Liver (tissue), 9 donors: ENCODE data around the gene USP43. TPM values are rescaled to one million over a fixed set of nuclear protein-coding genes. Genes with fewer than 3 reads are reported as not detected.

Source experiments
- DNase-seq: peaks from one replicate; pipeline ENCODE4 v3.0.0-alpha.2; 2017; ENCODE audit warnings: low spot score
- H3K27ac ChIP-seq, 2 donors: one replicate each; pipeline ENCODE4 v1.7.0; 2013; ENCODE audit warnings: inconsistent platforms in 2 of 2, low read length in 2 of 2, control low read depth in 1 of 2, low read depth in 1 of 2, mild to moderate bottlenecking in 1 of 2
- H3K27me3 ChIP-seq, 4 donors: one replicate each; pipeline versions ENCODE4 v1.6.1 to v1.7.0; 2013; ENCODE audit warnings: low read length in 3 of 4, inconsistent platforms in 1 of 4, mild to moderate bottlenecking in 1 of 4, moderate library complexity in 1 of 4; ENCODE audit not compliant: control insufficient read depth in 4 of 4, insufficient read depth in 4 of 4
- H3K36me3 ChIP-seq, 4 donors: one replicate each; pipeline versions ENCODE4 v1.6.1 to v1.7.0; 2013; ENCODE audit warnings: low read length in 3 of 4, mild to moderate bottlenecking in 3 of 4, low read depth in 1 of 4, moderate library complexity in 1 of 4; ENCODE audit not compliant: control insufficient read depth in 4 of 4, insufficient read depth in 3 of 4
- H3K4me1 ChIP-seq, 4 donors: one replicate each; pipeline versions ENCODE4 v1.6.1 to v1.7.0; 2013; ENCODE audit warnings: low read length in 3 of 4, mild to moderate bottlenecking in 3 of 4, moderate library complexity in 1 of 4; ENCODE audit not compliant: control insufficient read depth in 4 of 4, insufficient read depth in 4 of 4
- H3K4me3 ChIP-seq, 3 donors: one replicate each; pipeline versions ENCODE4 v1.6.1 to v1.7.0; 2013; ENCODE audit warnings: low read length in 3 of 3, control low read depth in 1 of 3, low read depth in 1 of 3, mild to moderate bottlenecking in 1 of 3
- H3K9ac ChIP-seq, 2 donors: one replicate each; pipeline ENCODE4 v1.7.0; 2013; ENCODE audit warnings: low read length in 2 of 2, mild to moderate bottlenecking in 2 of 2, moderate library complexity in 2 of 2, control low read depth in 1 of 2, low read depth in 1 of 2
- H3K9me3 ChIP-seq, 4 donors: one replicate each; pipeline versions ENCODE4 v1.6.1 to v1.7.0; 2013; ENCODE audit warnings: low read length in 3 of 4; ENCODE audit not compliant: control insufficient read depth in 4 of 4
- ATF3 ChIP-seq: IDR thresholded peaks from 2 replicates; pipeline ENCODE4 v1.6.1; 2016; ENCODE audit warnings: antibody characterized with exemption
- CTCF ChIP-seq: fragments of 150-350 bp; IDR thresholded peaks from 2 replicates; pipeline ENCODE4 v1.5.1; 2017; ENCODE audit warnings: improper control_type of control experiment, low read depth, low read length; ENCODE audit not compliant: missing input control
- EGR1 ChIP-seq, 2 donors: IDR thresholded peaks; 2 replicates each; pipeline ENCODE4 v1.6.1; 2016 to 2018; ENCODE audit warnings: antibody characterized with exemption in 2 of 2, low read depth in 2 of 2
- FOXA1 ChIP-seq: IDR thresholded peaks from 2 replicates; pipeline ENCODE4 v1.6.1; 2016; ENCODE audit warnings: antibody characterized with exemption
- FOXA2 ChIP-seq: IDR thresholded peaks from 2 replicates; pipeline ENCODE4 v1.6.1; 2016; ENCODE audit warnings: antibody characterized with exemption
- GABPA ChIP-seq, 2 donors: IDR thresholded peaks in 1 of 2; conservative IDR thresholded peaks in 1 of 2; 2 replicates each; pipeline ENCODE4 v1.6.1; 2016; ENCODE audit warnings: antibody characterized with exemption in 2 of 2, mild to moderate bottlenecking in 1 of 2, moderate library complexity in 1 of 2
- HNF4A ChIP-seq, 2 donors: conservative IDR thresholded peaks; 2 replicates each; pipeline ENCODE4 v1.6.1; 2016; ENCODE audit warnings: antibody characterized with exemption in 2 of 2, mild to moderate bottlenecking in 2 of 2
- HNF4G ChIP-seq: IDR thresholded peaks from 2 replicates; pipeline ENCODE4 v1.6.1; 2016; ENCODE audit warnings: antibody characterized with exemption
- JUND ChIP-seq, 2 donors: IDR thresholded peaks; 2 replicates each; pipeline ENCODE4 v1.6.1; 2016; ENCODE audit warnings: antibody characterized with exemption in 2 of 2
- MAX ChIP-seq: IDR thresholded peaks from 2 replicates; pipeline ENCODE4 v1.6.1; 2016; ENCODE audit warnings: antibody characterized with exemption
- NR2F2 ChIP-seq: IDR thresholded peaks from 2 replicates; pipeline ENCODE4 v1.6.1; 2016; ENCODE audit warnings: antibody characterized with exemption
- RAD21 ChIP-seq, 2 donors: IDR thresholded peaks; 2 replicates each; pipeline ENCODE4 v1.6.1; 2016; ENCODE audit warnings: antibody characterized with exemption in 2 of 2, mild to moderate bottlenecking in 2 of 2
- REST ChIP-seq: IDR thresholded peaks from 2 replicates; pipeline ENCODE4 v1.6.1; 2016; ENCODE audit warnings: antibody characterized with exemption, mild to moderate bottlenecking
- SP1 ChIP-seq: IDR thresholded peaks from 2 replicates; pipeline ENCODE4 v1.6.1; 2018; ENCODE audit warnings: antibody characterized with exemption, mild to moderate bottlenecking
- TAF1 ChIP-seq: conservative IDR thresholded peaks from 2 replicates; pipeline ENCODE4 v1.6.1; 2016; ENCODE audit warnings: antibody characterized with exemption, mild to moderate bottlenecking
- ZBTB33 ChIP-seq: IDR thresholded peaks from 2 replicates; pipeline ENCODE4 v1.6.1; 2016; ENCODE audit warnings: antibody characterized with exemption
- WGBS: extraction: QIAGEN DNeasy Blood & Tissue Kit; methylation state at CpG from one replicate; pipeline ENCODE4 v1.1.7; 2013; 5-methylcytosine and 5-hydroxymethylcytosine counted together
- polyA plus RNA-seq, 2 donors: library from polyadenylated mRNA; stranded (reverse) in 1 of 2; unstranded in 1 of 2; fragments of 200-250 nt in 1 of 2; fragments of >200 nt in 1 of 2; fragmentation: Nextera tagmentation in 1 of 2; extraction: Ambion mirVana in 1 of 2; gene quantifications; one replicate each; pipeline versions ENCODE4 v1.2.1 to v1.2.3, GENCODE V29; 2013 to 2015
- total RNA-seq, 2 donors: library from RNA; depleted of rRNA; stranded (reverse); fragments of >200 nt; gene quantifications; one replicate each; pipeline ENCODE4 v1.2.3, GENCODE V29; 2014
- donor health status: healthy.
- donor health status: healthy.
- donor health status: healthy.
- donor health status: healthy.
- donor health status: healthy.

USP43 gene
- total and polyA plus RNA-seq, 4 donors = 0.42 to 7.4 (median 0.94) TPM

GRCh38 chr17:9677411-9677810 lies 32.1 kb downstream of the USP43 start:
- no peak for DNase-seq
- Histone ChIP-seq H3K4me1 (no peaks in the 10 kb centered on the region), H3K27me3 (no peaks in the 10 kb centered on the region), H3K9ac (no peak overlapping the region), H3K4me3 (no peak overlapping the region), H3K36me3 (peaks cover 0 to 2% (median 0%) of the 10 kb centered on the region in 4 donors), H3K27ac (no peak overlapping the region), H3K9me3 (peaks cover 0 to 2% (median 0%) of the 10 kb centered on the region in 4 donors)
- WGBS = 88% methylated on average over 7 of the region's 7 CpGs
- TF ChIP-seq EGR1 (IDR thresholded peaks at IDR 0.05; ENCODE audit: low read depth in 2 of 2) (no peak), SP1 (no peak), FOXA1 (no peak), HNF4A (conservative IDR thresholded peaks at IDR 0.05) (no peak)

GRCh38 chr17:9677896-9678295 lies 32.6 kb downstream of the USP43 start:
- WGBS = 84% methylated on average over 4 of the region's 4 CpGs
- no peak for TF ChIP-seq FOXA1
- TF ChIP-seq RAD21 (IDR thresholded peaks at IDR 0.05) = no peak
- no peak for TF ChIP-seq HNF4A (conservative IDR thresholded peaks at IDR 0.05)
- no peak for TF ChIP-seq ZBTB33
- no peak for TF ChIP-seq GABPA (IDR thresholded peaks at IDR 0.05 in 1 of 2, conservative IDR thresholded peaks at IDR 0.05 in 1 of 2)
- no peak for TF ChIP-seq ATF3

GRCh38 chr17:9684955-9685621 lies 39.8 kb downstream of the USP43 start:
- H3K27ac ChIP-seq = no peak overlapping the region
- 80% methylated on average over 10 of the region's 10 CpGs for WGBS
- H3K9ac ChIP-seq = no peak overlapping the region
- H3K9me3 ChIP-seq = peaks cover 0 to 2% (median 0%) of the 10 kb centered on the region in 4 donors
- no peaks in the 10 kb centered on the region for H3K36me3 ChIP-seq
- no peaks in the 10 kb centered on the region for H3K27me3 ChIP-seq
- no peaks in the 10 kb centered on the region for H3K4me1 ChIP-seq
- no peak for DNase-seq
- H3K4me3 ChIP-seq = no peak overlapping the region
- TF ChIP-seq RAD21 (IDR thresholded peaks at IDR 0.05) (no peak), FOXA1 (no peak), GABPA (IDR thresholded peaks at IDR 0.05 in 1 of 2, conservative IDR thresholded peaks at IDR 0.05 in 1 of 2) (no peak), CTCF (no peak), SP1 (no peak), HNF4A (conservative IDR thresholded peaks at IDR 0.05) (no peak), TAF1 (no peak), ATF3 (no peak), JUND (IDR thresholded peaks at IDR 0.05) (no peak), REST (no peak), ZBTB33 (no peak), FOXA2 (no peak), MAX (no peak), HNF4G (no peak), NR2F2 (no peak), EGR1 (IDR thresholded peaks at IDR 0.05; ENCODE audit: low read depth in 2 of 2) (no peak)

More at GRCh38 chr17:9677896-9678295, 32.6 kb downstream of the USP43 start:
- no peak overlapping the region for H3K9ac ChIP-seq
- no peaks in the 10 kb centered on the region for H3K27me3 ChIP-seq
- H3K4me3 ChIP-seq = no peak overlapping the region
- peaks cover 0 to 2% (median 0%) of the 10 kb centered on the region in 4 donors for H3K9me3 ChIP-seq
- no peak for DNase-seq
- H3K27ac ChIP-seq = no peak overlapping the region
- H3K36me3 ChIP-seq = peaks cover 0 to 2% (median 0%) of the 10 kb centered on the region in 4 donors
- H3K4me1 ChIP-seq = no peaks in the 10 kb centered on the region
